ENCODE data around the gene APBB1.

The APBB1 gene

GRCh38 chr11:6419009-6419631 lies at the start of gene APBB1:
APBB1 (minus strand) TSS chr11:6419094; CDS start chr11:6411347, 7,747 bp downstream.
- DNase-seq (ENCODE audit: low read depth in 1 of 2, low spot score in 1 of 2): peak; percentile 55 to 72

- no peak for DNase-seq (ENCODE audit: low read depth in 1 of 2, low spot score in 1 of 2)
Measured at GRCh38 chr11:6459099-6459450, 40.2 kb upstream of the APBB1 start.

- no peak for DNase-seq (ENCODE audit: low read depth in 1 of 2, low spot score in 1 of 2)
Measured at GRCh38 chr11:6458352-6459098, 39.6 kb upstream of the APBB1 start.

- no peak for DNase-seq (ENCODE audit: low read depth in 1 of 2, low spot score in 1 of 2)
Measured at GRCh38 chr11:6457581-6458320, 38.9 kb upstream of the APBB1 start.

GRCh38 chr11:6456361-6457073 lies 37.6 kb upstream of the APBB1 start:
- no peak for DNase-seq (ENCODE audit: low read depth in 1 of 2, low spot score in 1 of 2)

- no peak for DNase-seq (ENCODE audit: low read depth in 1 of 2, low spot score in 1 of 2)
Measured at GRCh38 chr11:6455070-6455469, 36.2 kb upstream of the APBB1 start.

- DNase-seq (ENCODE audit: low read depth in 1 of 2, low spot score in 1 of 2): no peak
Measured at GRCh38 chr11:6453152-6453551, 34.3 kb upstream of the APBB1 start.

GRCh38 chr11:6452219-6452618 lies 33.3 kb upstream of the APBB1 start:
- DNase-seq (ENCODE audit: low read depth in 1 of 2, low spot score in 1 of 2): no peak

GRCh38 chr11:6448574-6448973 lies 29.7 kb upstream of the APBB1 start:
- no peak for DNase-seq (ENCODE audit: low read depth in 1 of 2, low spot score in 1 of 2)

- peak; percentile 13 to 25 for DNase-seq (ENCODE audit: low read depth in 1 of 2, low spot score in 1 of 2)
Measured at GRCh38 chr11:6443269-6444003, 24.5 kb upstream of the APBB1 start.

GRCh38 chr11:6442441-6442840 lies 23.5 kb upstream of the APBB1 start:
- DNase-seq (ENCODE audit: low read depth in 1 of 2, low spot score in 1 of 2): no peak

- no peak for DNase-seq (ENCODE audit: low read depth in 1 of 2, low spot score in 1 of 2)
Measured at GRCh38 chr11:6440906-6441358, 22.0 kb upstream of the APBB1 start, which contains the start of gene HPX. HPX (minus strand) TSS chr11:6440987; CDS start chr11:6440963, 24 bp downstream.

- no peak for DNase-seq (ENCODE audit: low read depth in 1 of 2, low spot score in 1 of 2)
Measured at GRCh38 chr11:6438979-6439571, 20.2 kb upstream of the APBB1 start.

- no peak for DNase-seq (ENCODE audit: low read depth in 1 of 2, low spot score in 1 of 2)
Measured at GRCh38 chr11:6437993-6438392, 19.1 kb upstream of the APBB1 start.

- no peak for DNase-seq (ENCODE audit: low read depth in 1 of 2, low spot score in 1 of 2)
Measured at GRCh38 chr11:6437423-6437822, 18.5 kb upstream of the APBB1 start.

GRCh38 chr11:6433998-6434660 lies 15.2 kb upstream of the APBB1 start:
- no peak for DNase-seq (ENCODE audit: low read depth in 1 of 2, low spot score in 1 of 2)

- no peak for DNase-seq (ENCODE audit: low read depth in 1 of 2, low spot score in 1 of 2)
Measured at GRCh38 chr11:6431861-6432260, 13.0 kb upstream of the APBB1 start.

- DNase-seq (ENCODE audit: low read depth in 1 of 2, low spot score in 1 of 2): no peak
Measured at GRCh38 chr11:6427516-6427915, 8.6 kb upstream of the APBB1 start.

- no peak for DNase-seq (ENCODE audit: low read depth in 1 of 2, low spot score in 1 of 2)
Measured at GRCh38 chr11:6420677-6421076, 1.8 kb upstream of the APBB1 start.

GRCh38 chr11:6418557-6419008 lies 311 bp downstream of the APBB1 start:
- no peak for DNase-seq (ENCODE audit: low read depth in 1 of 2, low spot score in 1 of 2)
